Measurements from ENCODE around the gene ZBTB47. TPM values are rescaled to one million over a fixed set of nuclear protein-coding genes. Genes with fewer than 3 reads are reported as not detected.

Gene ZBTB47
- total RNA-seq, 2 experiments from 2014 or later = 0.55 to 1.0 TPM

DNA sequence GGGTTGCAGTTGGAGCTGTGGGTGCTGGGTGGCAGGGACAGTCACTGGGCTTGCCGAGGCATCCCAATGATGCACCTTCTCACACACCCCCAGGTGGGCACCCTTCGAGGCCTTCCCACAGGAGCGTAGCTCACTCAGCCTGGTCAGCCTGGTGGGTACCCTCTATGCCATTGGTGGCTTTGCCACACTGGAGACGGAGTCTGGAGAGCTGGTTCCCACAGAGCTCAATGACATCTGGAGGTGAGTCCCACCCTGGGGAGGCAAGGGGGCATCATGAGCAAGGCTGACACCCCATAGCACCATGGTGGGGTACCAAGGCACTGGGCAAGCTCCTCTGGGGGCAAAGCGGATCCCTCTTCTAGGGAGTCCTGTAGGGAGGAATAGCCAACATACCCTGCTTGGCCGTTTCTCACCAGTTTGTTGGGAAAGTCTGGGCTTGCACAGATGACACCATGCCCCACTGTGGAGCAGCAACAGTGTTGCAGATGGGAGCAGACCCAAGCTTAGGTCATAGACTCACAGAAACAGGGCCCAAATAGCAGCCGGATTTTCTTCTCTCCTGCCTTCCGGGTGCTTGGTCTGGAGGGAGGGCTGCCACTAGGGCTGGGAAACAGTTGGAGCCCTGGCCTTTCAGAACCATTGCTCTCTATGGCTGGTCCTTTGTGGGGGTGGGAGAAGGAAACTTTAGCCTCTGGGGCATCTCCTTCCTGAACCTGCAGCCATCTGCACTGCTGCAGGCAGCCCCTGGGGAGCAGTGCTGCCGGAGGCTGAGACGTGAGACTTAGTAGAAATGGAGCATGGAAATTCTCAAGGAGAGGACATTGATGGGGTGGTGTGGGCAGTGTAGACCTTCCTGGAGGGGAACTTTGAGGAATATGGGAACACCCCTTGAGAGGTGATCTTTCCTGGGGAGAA is 37.5 kb downstream of the ZBTB47 start:
- Mint-ChIP-seq H3K4me1 (ENCODE audit: low read depth) (no peaks in the 10 kb centered on the region), H3K9me3 (no peaks in the 10 kb centered on the region), H3K36me3 (ENCODE audit: low read depth) (no peaks in the 10 kb centered on the region), H3K27ac (no peak overlapping the region), H3K4me3 (no peak overlapping the region), H3K27me3 (ENCODE audit: low read depth) (peaks cover 9% of the 10 kb centered on the region)
- DNase-seq = no peak
- intact Hi-C loops (cut with micrococcal nuclease) = no loop called here
- CTCF ChIA-PET = interaction anchor here (0.6 kb wide), 1 partner anchor 27 kb away, joined by 3 read pairs; no protein-coding TSS in a partner anchor

DNA sequence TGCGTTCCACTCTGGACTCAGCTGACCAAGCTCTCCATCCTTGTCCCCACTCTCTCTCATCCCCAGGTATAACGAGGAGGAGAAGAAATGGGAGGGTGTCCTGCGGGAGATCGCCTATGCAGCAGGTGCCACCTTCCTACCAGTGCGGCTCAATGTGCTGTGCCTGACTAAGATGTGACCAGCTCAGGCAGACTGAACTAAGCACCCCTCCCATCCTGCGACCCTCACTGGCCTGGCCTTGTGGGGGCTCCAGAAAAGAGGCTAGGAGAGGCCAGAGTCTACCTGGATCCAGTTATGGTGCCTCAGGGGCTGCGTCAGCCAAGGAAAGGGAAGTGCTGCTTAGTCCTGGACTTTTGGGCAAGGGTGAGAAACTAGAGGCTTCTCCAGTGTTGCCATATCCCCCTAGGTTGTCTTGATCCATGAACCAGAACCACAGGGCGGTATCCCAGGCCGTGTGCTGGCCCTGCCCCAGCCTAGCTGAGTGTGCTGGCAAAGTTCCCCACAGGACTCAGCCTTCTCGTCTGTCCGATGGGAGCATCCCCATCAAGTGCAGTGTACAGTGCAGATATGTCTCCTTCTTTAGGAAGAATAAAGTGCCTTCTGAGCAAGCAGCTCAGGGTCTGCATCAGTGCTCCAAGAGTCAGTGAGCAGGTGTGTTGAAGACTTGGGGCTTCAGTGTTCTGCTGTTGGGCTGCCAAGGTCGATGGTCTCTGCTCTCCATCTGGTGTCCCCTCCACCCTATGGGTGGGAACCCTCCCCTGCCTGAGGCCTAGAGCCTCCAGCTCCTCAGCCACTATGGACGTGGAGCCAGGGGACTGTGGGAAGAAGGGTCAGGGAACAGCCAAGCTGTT is 38.5 kb downstream of the ZBTB47 start:
- no peaks in the 10 kb centered on the region for H3K27me3 Mint-ChIP-seq (ENCODE audit: low read depth)
- no peaks in the 10 kb centered on the region for H3K36me3 Mint-ChIP-seq (ENCODE audit: low read depth)
- H3K9me3 Mint-ChIP-seq = no peaks in the 10 kb centered on the region
- no peaks in the 10 kb centered on the region for H3K4me1 Mint-ChIP-seq (ENCODE audit: low read depth)
- no peak overlapping the region for H3K27ac Mint-ChIP-seq
- CTCF ChIA-PET = no interaction called here
- no peak for DNase-seq
- no peak overlapping the region for H3K4me3 Mint-ChIP-seq
- intact Hi-C loops (cut with micrococcal nuclease) = no loop called here

DNA sequence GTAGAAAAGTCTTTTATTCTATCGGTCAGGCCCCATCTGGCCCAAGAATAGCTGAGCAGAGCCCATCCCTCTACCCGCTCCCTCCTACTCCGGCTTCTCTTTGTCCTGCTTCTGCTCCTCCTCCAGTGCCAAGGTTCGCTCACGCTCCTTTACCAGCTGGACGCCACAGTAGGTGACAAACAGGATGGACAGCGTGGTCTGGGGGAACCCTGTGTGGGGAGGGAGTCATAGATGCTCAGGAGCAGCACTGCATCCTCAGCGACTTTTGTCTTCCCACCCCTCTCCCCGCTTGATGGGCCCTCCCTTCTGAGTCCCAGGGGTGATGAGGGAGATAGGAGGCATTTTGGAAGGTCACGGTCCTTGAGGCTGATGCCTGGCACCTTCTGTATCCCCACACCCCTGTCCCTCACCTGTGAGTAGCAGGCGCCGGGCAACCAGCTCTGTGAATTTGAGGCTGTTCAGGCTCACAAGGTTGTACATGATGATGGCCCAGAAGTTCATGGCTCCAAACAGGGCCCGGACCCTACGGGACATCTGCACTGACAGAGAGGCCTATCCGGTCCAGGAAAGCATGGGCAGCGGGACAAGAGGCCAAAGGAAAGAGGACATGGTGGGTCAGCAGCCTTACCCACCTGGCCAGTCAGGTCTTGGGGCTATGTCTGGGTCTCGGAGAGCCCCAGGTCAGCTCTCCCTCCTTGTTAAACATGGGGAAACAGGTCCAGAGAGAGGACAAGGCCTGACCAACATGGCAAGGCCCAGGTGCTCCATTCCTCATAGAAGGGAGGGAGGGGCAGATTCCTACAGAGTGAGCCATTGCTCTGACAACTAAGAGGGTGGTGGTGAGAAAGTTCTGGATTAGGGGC is 39.4 kb downstream of the ZBTB47 start:
- H3K27ac Mint-ChIP-seq = no peak overlapping the region
- no peak overlapping the region for H3K4me3 Mint-ChIP-seq
- no peaks in the 10 kb centered on the region for H3K27me3 Mint-ChIP-seq (ENCODE audit: low read depth)
- DNase-seq = no peak
- no peaks in the 10 kb centered on the region for H3K9me3 Mint-ChIP-seq
- CTCF ChIA-PET = no interaction called here
- intact Hi-C loops (cut with micrococcal nuclease) = no loop called here
- no peaks in the 10 kb centered on the region for H3K4me1 Mint-ChIP-seq (ENCODE audit: low read depth)
- H3K36me3 Mint-ChIP-seq (ENCODE audit: low read depth) = no peaks in the 10 kb centered on the region

DNA sequence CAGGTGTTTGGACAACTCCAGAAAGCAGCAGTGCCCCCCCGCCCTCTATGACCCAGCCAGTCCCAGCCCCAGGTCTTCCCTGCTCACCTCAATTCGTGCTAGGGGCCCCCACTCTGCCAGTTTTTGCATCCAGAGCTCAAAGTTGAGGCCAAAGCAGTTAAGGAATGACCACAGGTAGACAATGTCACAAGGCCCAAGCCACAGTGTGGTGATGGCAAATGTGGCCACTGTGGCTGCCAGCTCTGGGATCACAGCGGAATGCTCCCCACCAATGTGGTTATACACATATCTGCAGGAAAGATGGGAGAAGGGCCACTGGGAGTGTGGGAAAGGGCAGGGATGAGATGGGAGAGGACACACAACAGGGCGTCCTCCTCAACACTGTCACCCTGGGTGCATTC is 40.0 kb downstream of the ZBTB47 start:
- no peaks in the 10 kb centered on the region for H3K4me1 Mint-ChIP-seq (ENCODE audit: low read depth)
- H3K27me3 Mint-ChIP-seq (ENCODE audit: low read depth) = no peaks in the 10 kb centered on the region
- H3K36me3 Mint-ChIP-seq (ENCODE audit: low read depth) = no peaks in the 10 kb centered on the region
- no peak for DNase-seq
- H3K4me3 Mint-ChIP-seq = no peak overlapping the region
- CTCF ChIA-PET = interaction anchor here (0.6 kb wide), 1 partner anchor 600 kb away, joined by 6 read pairs; no protein-coding TSS in a partner anchor
- intact Hi-C loops (cut with micrococcal nuclease) = no loop called here
- H3K9me3 Mint-ChIP-seq = no peaks in the 10 kb centered on the region
- no peak overlapping the region for H3K27ac Mint-ChIP-seq

DNA sequence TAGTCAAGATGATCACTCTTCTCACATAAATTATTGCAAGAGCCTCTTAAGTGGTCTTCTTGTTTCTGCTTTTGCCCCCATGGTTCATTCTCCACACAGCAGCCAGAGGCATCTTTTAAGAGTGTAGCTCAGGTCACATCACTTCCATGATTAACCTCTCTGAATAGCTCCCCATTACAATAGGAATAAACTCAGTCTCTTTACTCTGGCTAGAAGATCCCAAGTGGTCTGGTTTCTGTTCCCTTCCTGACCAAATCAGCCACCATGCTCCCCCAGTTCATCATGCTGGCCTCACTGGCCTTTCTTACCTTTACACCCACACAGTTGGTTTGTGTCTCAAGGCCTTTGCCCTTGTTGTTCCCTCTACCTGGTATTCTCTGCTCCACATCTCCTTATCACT is 40.9 kb downstream of the ZBTB47 start:
- DNase-seq = no peak

DNA sequence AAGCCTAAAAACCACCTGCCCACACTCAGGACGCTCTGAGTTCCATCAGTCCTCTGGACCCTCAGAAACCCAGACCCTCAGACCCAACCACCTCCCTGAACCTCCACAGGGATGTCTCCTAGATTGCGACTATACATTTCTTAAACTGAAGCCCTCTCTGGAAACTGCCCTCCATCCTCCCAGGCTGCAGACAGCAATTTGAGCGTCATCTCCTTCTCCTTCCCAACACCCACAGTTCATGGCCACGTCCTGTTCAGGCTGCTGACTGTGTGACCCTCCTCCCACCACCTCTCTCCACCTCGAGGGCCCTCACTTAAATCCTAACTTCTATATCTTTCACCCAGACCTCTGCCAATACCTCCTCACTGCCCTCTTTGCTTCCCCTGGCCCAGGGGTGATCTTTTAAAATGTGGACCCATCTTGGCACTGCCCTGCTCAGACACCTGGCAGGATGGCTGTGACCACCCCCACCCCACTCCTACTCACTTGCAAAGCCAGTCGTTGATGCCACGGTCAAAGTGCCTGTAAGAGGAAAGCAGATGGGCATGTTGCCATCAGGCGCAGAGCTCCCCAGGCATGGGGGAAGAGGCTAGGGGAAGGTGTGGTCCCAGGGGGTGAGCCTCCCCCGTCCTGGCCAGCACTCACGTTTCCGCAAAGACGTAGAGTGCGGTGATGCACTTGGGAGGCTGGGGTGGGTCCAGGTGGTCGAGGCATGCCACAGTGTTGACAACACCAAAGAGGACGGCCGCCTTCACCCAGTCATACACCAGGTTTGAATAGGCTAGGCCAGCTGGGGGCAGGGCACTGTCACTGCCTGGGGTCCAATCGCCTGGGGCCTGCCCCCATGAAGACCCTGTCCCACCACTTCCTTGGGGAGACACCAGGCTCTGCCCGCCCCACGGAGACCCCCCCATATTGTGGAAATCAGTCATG is 43.1 kb downstream of the ZBTB47 start:
- Mint-ChIP-seq H3K36me3 (ENCODE audit: low read depth) (no peaks in the 10 kb centered on the region), H3K4me3 (no peak overlapping the region), H3K9me3 (no peaks in the 10 kb centered on the region), H3K27ac (no peak overlapping the region), H3K4me1 (ENCODE audit: low read depth) (no peaks in the 10 kb centered on the region), H3K27me3 (ENCODE audit: low read depth) (no peaks in the 10 kb centered on the region)
- no peak for DNase-seq
- CTCF ChIA-PET = interaction anchor here (0.6 kb wide), 1 partner anchor 87 kb away, joined by 4 read pairs; no protein-coding TSS in a partner anchor
- intact Hi-C loops (cut with micrococcal nuclease) = no loop called here

More for the DNA sequence above, 40.9 kb downstream of the ZBTB47 start:
- Mint-ChIP-seq H3K4me1 (ENCODE audit: low read depth) (no peaks in the 10 kb centered on the region), H3K27ac (no peak overlapping the region), H3K4me3 (no peak overlapping the region), H3K27me3 (ENCODE audit: low read depth) (no peaks in the 10 kb centered on the region), H3K9me3 (no peaks in the 10 kb centered on the region), H3K36me3 (ENCODE audit: low read depth) (no peaks in the 10 kb centered on the region)
- intact Hi-C loops (cut with micrococcal nuclease) = no loop called here
- CTCF ChIA-PET = interaction anchor here (0.6 kb wide), 1 partner anchor 601 kb away, joined by 6 read pairs; no protein-coding TSS in a partner anchor

GRCh38 chr3:42697289-42698051 is 44.0 kb downstream of the ZBTB47 start:
- Mint-ChIP-seq H3K9me3 (no peaks in the 10 kb centered on the region), H3K27me3 (ENCODE audit: low read depth) (no peaks in the 10 kb centered on the region)
- CTCF ChIA-PET = no interaction called here

DNA sequence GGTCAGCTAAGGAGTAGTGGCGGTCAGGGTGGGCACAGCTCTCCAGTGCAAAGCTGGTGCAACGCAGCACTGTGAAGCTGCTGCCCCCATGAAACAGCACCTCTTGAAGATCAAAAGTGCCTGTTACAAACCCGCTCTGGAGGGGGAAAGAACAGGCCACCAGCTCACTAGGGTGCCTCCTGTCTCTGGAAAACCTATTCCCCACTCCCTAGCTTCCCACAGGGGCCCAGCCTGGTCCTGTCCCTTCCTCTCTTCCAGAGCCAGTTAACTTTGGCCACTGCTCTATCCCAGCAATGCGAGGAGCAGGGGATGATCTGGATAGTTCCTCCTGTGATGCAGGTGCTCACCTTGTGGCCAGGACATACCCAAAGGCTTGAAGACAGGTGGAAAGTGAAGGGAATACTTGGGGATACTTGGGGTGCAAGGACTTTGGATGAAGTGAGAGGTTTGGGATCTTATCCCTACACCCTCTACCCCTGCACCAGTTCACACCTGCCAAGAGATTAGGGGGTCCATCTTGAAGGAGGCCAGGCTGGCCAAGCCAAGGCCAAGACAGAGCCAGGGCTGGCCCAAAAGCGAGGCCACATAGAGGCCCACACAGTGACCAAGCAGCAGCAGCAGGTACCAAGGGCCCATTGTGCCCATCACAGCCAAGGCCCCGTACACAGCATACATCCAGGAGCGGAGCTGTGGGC is 44.9 kb downstream of the ZBTB47 start:
- Mint-ChIP-seq H3K9me3 (no peaks in the 10 kb centered on the region), H3K36me3 (ENCODE audit: low read depth) (no peaks in the 10 kb centered on the region), H3K27ac (no peak overlapping the region), H3K27me3 (ENCODE audit: low read depth) (no peaks in the 10 kb centered on the region), H3K4me1 (ENCODE audit: low read depth) (no peaks in the 10 kb centered on the region), H3K4me3 (no peak overlapping the region)
- DNase-seq = no peak
- intact Hi-C loops (cut with micrococcal nuclease) = no loop called here
- CTCF ChIA-PET = no interaction called here

More at GRCh38 chr3:42697289-42698051, 44.0 kb downstream of the ZBTB47 start:
- H3K4me3 Mint-ChIP-seq = no peak overlapping the region
- no peak overlapping the region for H3K27ac Mint-ChIP-seq
- H3K36me3 Mint-ChIP-seq (ENCODE audit: low read depth) = no peaks in the 10 kb centered on the region
- intact Hi-C loops (cut with micrococcal nuclease) = no loop called here
- no peaks in the 10 kb centered on the region for H3K4me1 Mint-ChIP-seq (ENCODE audit: low read depth)
- no peak for DNase-seq

DNA sequence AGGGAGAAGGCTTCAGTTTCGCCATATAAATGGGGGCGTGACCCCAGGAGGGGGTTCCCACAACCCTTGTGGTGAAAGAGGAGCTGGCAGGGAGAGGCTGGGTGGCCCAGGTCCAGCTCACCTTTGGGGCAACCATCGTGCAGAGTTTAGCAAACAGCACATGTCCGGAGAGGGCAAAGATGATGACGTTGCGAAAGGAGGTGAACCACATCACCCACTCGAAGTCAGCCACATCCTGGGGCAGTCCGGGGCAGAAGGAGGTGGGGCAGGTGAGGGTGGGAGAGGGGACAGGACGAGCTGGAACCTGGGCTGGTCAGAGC is 45.4 kb downstream of the ZBTB47 start:
- Mint-ChIP-seq H3K36me3 (ENCODE audit: low read depth) (no peaks in the 10 kb centered on the region), H3K27me3 (ENCODE audit: low read depth) (no peaks in the 10 kb centered on the region), H3K27ac (no peak overlapping the region), H3K9me3 (no peaks in the 10 kb centered on the region), H3K4me3 (no peak overlapping the region), H3K4me1 (ENCODE audit: low read depth) (no peaks in the 10 kb centered on the region)
- no peak for DNase-seq
- CTCF ChIA-PET = no interaction called here
- intact Hi-C loops (cut with micrococcal nuclease) = no loop called here

GRCh38 chr3:42699511-42699971 is 46.0 kb downstream of the ZBTB47 start:
- Mint-ChIP-seq H3K36me3 (ENCODE audit: low read depth) (no peaks in the 10 kb centered on the region), H3K4me3 (no peak overlapping the region), H3K4me1 (ENCODE audit: low read depth) (no peaks in the 10 kb centered on the region), H3K27me3 (ENCODE audit: low read depth) (no peaks in the 10 kb centered on the region), H3K27ac (no peak overlapping the region), H3K9me3 (no peaks in the 10 kb centered on the region)
- intact Hi-C loops (cut with micrococcal nuclease) = no loop called here
- DNase-seq = no peak
- CTCF ChIA-PET = no interaction called here

Measured in activated naive CD4-positive, alpha-beta T cell treated with anti-CD3 and anti-CD28 coated beads for 36 hours (primary cell).